Measurements from ENCODE around the gene ENOX1.

ENOX1 gene

GRCh38 chr13:43299374-43299773 is 487.4 kb downstream of the ENOX1 start:
- DNase-seq: no peak

- DNase-seq: no peak
Measured at GRCh38 chr13:43298816-43299215, 488.0 kb downstream of the ENOX1 start.

GRCh38 chr13:43297967-43298678 is 488.6 kb downstream of the ENOX1 start:
- DNase-seq: no peak

GRCh38 chr13:43295825-43296564 is 490.8 kb downstream of the ENOX1 start:
- no peak for DNase-seq

GRCh38 chr13:43295321-43295720 is 491.5 kb downstream of the ENOX1 start:
- no peak for DNase-seq

GRCh38 chr13:43294412-43294811 is 492.4 kb downstream of the ENOX1 start:
- no peak for DNase-seq

- DNase-seq: no peak
Measured at GRCh38 chr13:43293986-43294385, 492.8 kb downstream of the ENOX1 start.

- DNase-seq: no peak
Measured at GRCh38 chr13:43293561-43293960, 493.2 kb downstream of the ENOX1 start.

GRCh38 chr13:43293008-43293407 is 493.8 kb downstream of the ENOX1 start:
- DNase-seq: no peak

- DNase-seq: no peak
Measured at GRCh38 chr13:43291287-43292060, 495.3 kb downstream of the ENOX1 start.

GRCh38 chr13:43289470-43290255 is 497.1 kb downstream of the ENOX1 start:
- DNase-seq: no peak

- no peak for DNase-seq
Measured at GRCh38 chr13:43286751-43287150, 500.0 kb downstream of the ENOX1 start.

- no peak for DNase-seq
Measured at GRCh38 chr13:43285933-43286597, 500.7 kb downstream of the ENOX1 start.

- no peak for DNase-seq
Measured at GRCh38 chr13:43284162-43284561, 502.6 kb downstream of the ENOX1 start.

GRCh38 chr13:43279696-43280095 is 507.1 kb downstream of the ENOX1 start:
- no peak for DNase-seq

GRCh38 chr13:43278127-43278526 is 508.6 kb downstream of the ENOX1 start:
- no peak for DNase-seq

- no peak for DNase-seq
Measured at GRCh38 chr13:43277142-43277541, 509.6 kb downstream of the ENOX1 start.

GRCh38 chr13:43274881-43275280 is 511.9 kb downstream of the ENOX1 start:
- DNase-seq: no peak

GRCh38 chr13:43273362-43273761 is 513.4 kb downstream of the ENOX1 start:
- DNase-seq: no peak

- DNase-seq: no peak
Measured at GRCh38 chr13:43272851-43273250, 513.9 kb downstream of the ENOX1 start.

- DNase-seq: no peak
Measured at GRCh38 chr13:43271152-43271551, 515.6 kb downstream of the ENOX1 start.

- no peak for DNase-seq
Measured at GRCh38 chr13:43270130-43270830, 516.5 kb downstream of the ENOX1 start.

Data from MV-4-11 (cell line).